HEK293 (cell line): ENCODE data around the gene RNF214.

Experiments
- CTCF ChIA-PET: fragments of 350-600 bp; formaldehyde crosslinking; extraction: SDS; loops from one replicate; lab custom pipeline; 2021; ENCODE audit warnings: antibody characterized with exemption; lab: Yijun Ruan, JAX
- POLR2A ChIA-PET: fragments of 300-600 bp; formaldehyde crosslinking; extraction: SDS; loops from one replicate; lab custom pipeline; 2020; ENCODE audit warnings: antibody characterized with exemption, inconsistent platforms; lab: Yijun Ruan, JAX
- H3K27ac ChIP-seq: fragments of 200-500 bp; sonication (Bioruptor generic); 2 replicates; pipeline ENCODE4 v1.5.1; 2014; ENCODE audit warnings: low read depth, low read length, control low read depth, inconsistent platforms; ENCODE audit errors: extremely low read depth
- H3K36me3 ChIP-seq, 2 experiments: fragments of 200-500 bp in 1 of 2; sonication (Bioruptor generic) in 1 of 2; 1 replicate in 1 of 2; 2 replicates in 1 of 2; pipeline ENCODE4 v1.5.1; 2014 to 2017; ENCODE audit warnings: inconsistent platforms in 2 of 2, low read length in 2 of 2; ENCODE audit not compliant: control insufficient read depth in 2 of 2, insufficient read depth in 1 of 2
- H3K4me1 ChIP-seq: fragments of 200-500 bp; sonication (Bioruptor generic); 2 replicates; pipeline ENCODE4 v1.5.1; 2014; ENCODE audit warnings: mild to moderate bottlenecking, low read length, inconsistent platforms; ENCODE audit not compliant: control insufficient read depth, insufficient read depth
- H3K4me3 ChIP-seq: 2 replicates; pipeline ENCODE4 v1.5.1; 2011; ENCODE audit warnings: low read depth, mild to moderate bottlenecking, control low read depth, low read length, moderate library complexity
- H3K9me3 ChIP-seq: fragments of 200-500 bp; sonication (Bioruptor generic); 2 replicates; pipeline ENCODE4 v1.5.1; 2014; ENCODE audit warnings: low read depth, low read length, inconsistent platforms; ENCODE audit not compliant: control insufficient read depth, insufficient read depth
- EGR2 ChIP-seq: fragments of 450-650 bp; formaldehyde crosslinking; IDR thresholded peaks from 2 replicates; pipeline ENCODE4 v1.5.1; 2016; ENCODE audit warnings: low read depth, missing biosample characterization, missing genetic modification characterization
- KLF8 ChIP-seq: fragments of 450-650 bp; formaldehyde crosslinking; IDR thresholded peaks from 2 replicates; pipeline ENCODE4 v1.5.1; 2016; ENCODE audit warnings: missing biosample characterization, missing genetic modification characterization
- RBAK ChIP-seq: fragments of 450-650 bp; formaldehyde crosslinking; IDR thresholded peaks from 2 replicates; pipeline ENCODE4 v1.5.1; 2016; ENCODE audit warnings: missing biosample characterization, missing genetic modification characterization
- YY1 ChIP-seq: fragments of 450-650 bp; formaldehyde crosslinking; IDR thresholded peaks from 2 replicates; pipeline ENCODE4 v1.5.1; 2018; ENCODE audit warnings: missing biosample characterization, missing genetic modification characterization
- ZBTB7A ChIP-seq: fragments of 450-650 bp; formaldehyde crosslinking; IDR thresholded peaks from 2 replicates; pipeline ENCODE4 v1.5.1; 2016; ENCODE audit warnings: low read depth, missing biosample characterization, missing genetic modification characterization
- ZFP3 ChIP-seq: fragments of 450-650 bp; formaldehyde crosslinking; IDR thresholded peaks from 2 replicates; pipeline ENCODE4 v1.5.1; 2016; ENCODE audit warnings: low read depth, missing biosample characterization, missing genetic modification characterization
- ZNF112 ChIP-seq: fragments of 450-650 bp; formaldehyde crosslinking; IDR thresholded peaks from 2 replicates; pipeline ENCODE4 v1.5.0; 2017; ENCODE audit warnings: missing biosample characterization, missing genetic modification characterization
- ZNF138 ChIP-seq: fragments of 450-650 bp; formaldehyde crosslinking; IDR thresholded peaks from 2 replicates; pipeline ENCODE4 v1.5.1; 2016; ENCODE audit warnings: missing biosample characterization, missing genetic modification characterization, borderline replicate concordance
- ZNF140 ChIP-seq: fragments of 450-650 bp; formaldehyde crosslinking; IDR thresholded peaks from 2 replicates; pipeline ENCODE4 v1.5.1; 2016; ENCODE audit warnings: missing biosample characterization, missing genetic modification characterization
- ZNF174 ChIP-seq: fragments of 450-650 bp; formaldehyde crosslinking; IDR thresholded peaks from 2 replicates; pipeline ENCODE4 v1.5.0; 2017; ENCODE audit warnings: missing biosample characterization, mild to moderate bottlenecking, missing genetic modification characterization
- ZNF211 ChIP-seq: fragments of 450-650 bp; formaldehyde crosslinking; IDR thresholded peaks from 2 replicates; pipeline ENCODE4 v1.5.1; 2016; ENCODE audit warnings: low read depth, missing biosample characterization, missing genetic modification characterization
- ZNF239 ChIP-seq: fragments of 450-650 bp; formaldehyde crosslinking; IDR thresholded peaks from 2 replicates; pipeline ENCODE4 v1.5.1; 2016; ENCODE audit warnings: missing biosample characterization, missing genetic modification characterization
- ZNF324 ChIP-seq: fragments of 450-650 bp; formaldehyde crosslinking; IDR thresholded peaks from 2 replicates; pipeline ENCODE4 v1.5.1; 2016; ENCODE audit warnings: missing biosample characterization, missing genetic modification characterization
- ZNF416 ChIP-seq: fragments of 450-650 bp; formaldehyde crosslinking; IDR thresholded peaks from 2 replicates; pipeline ENCODE4 v1.5.1; 2016; ENCODE audit warnings: missing biosample characterization, missing genetic modification characterization
- ZNF501 ChIP-seq: fragments of 450-650 bp; formaldehyde crosslinking; IDR thresholded peaks from 2 replicates; pipeline ENCODE4 v1.5.1; 2016; ENCODE audit warnings: missing biosample characterization, missing genetic modification characterization
- ZNF560 ChIP-seq: fragments of 450-650 bp; formaldehyde crosslinking; IDR thresholded peaks from 2 replicates; pipeline ENCODE4 v1.5.1; 2017; ENCODE audit warnings: missing biosample characterization, missing genetic modification characterization, borderline replicate concordance
- ZNF600 ChIP-seq: fragments of 450-650 bp; formaldehyde crosslinking; IDR thresholded peaks from 2 replicates; pipeline ENCODE4 v1.5.1; 2016; ENCODE audit warnings: missing biosample characterization, missing genetic modification characterization
- ZNF626 ChIP-seq: fragments of 450-650 bp; sonication (Bioruptor Pico); formaldehyde crosslinking; IDR thresholded peaks from 2 replicates; pipeline ENCODE4 v1.5.1; 2018; ENCODE audit warnings: missing biosample characterization, missing genetic modification characterization, inconsistent platforms
- ZNF658 ChIP-seq: fragments of 450-650 bp; formaldehyde crosslinking; IDR thresholded peaks from 2 replicates; pipeline ENCODE4; 2016; ENCODE audit warnings: missing biosample characterization, missing genetic modification characterization
- ZNF664 ChIP-seq: fragments of 450-650 bp; formaldehyde crosslinking; IDR thresholded peaks from 2 replicates; pipeline ENCODE4 v1.5.1; 2016; ENCODE audit warnings: missing biosample characterization, missing genetic modification characterization
- ZNF76 ChIP-seq: fragments of 450-650 bp; formaldehyde crosslinking; IDR thresholded peaks from 2 replicates; pipeline ENCODE4; 2016; ENCODE audit warnings: low read depth, missing biosample characterization, missing genetic modification characterization, borderline replicate concordance
- ZSCAN23 ChIP-seq: fragments of 450-650 bp; formaldehyde crosslinking; IDR thresholded peaks from 2 replicates; pipeline ENCODE4 v1.5.1; 2016; ENCODE audit warnings: missing biosample characterization, missing genetic modification characterization
- TF ChIP-seq, protein P1 (sequence below): fragments of 450-650 bp; formaldehyde crosslinking; IDR thresholded peaks from 2 replicates; pipeline ENCODE4 v1.5.1; 2016; ENCODE audit warnings: missing biosample characterization, missing genetic modification characterization

The RNF214 gene

DNA sequence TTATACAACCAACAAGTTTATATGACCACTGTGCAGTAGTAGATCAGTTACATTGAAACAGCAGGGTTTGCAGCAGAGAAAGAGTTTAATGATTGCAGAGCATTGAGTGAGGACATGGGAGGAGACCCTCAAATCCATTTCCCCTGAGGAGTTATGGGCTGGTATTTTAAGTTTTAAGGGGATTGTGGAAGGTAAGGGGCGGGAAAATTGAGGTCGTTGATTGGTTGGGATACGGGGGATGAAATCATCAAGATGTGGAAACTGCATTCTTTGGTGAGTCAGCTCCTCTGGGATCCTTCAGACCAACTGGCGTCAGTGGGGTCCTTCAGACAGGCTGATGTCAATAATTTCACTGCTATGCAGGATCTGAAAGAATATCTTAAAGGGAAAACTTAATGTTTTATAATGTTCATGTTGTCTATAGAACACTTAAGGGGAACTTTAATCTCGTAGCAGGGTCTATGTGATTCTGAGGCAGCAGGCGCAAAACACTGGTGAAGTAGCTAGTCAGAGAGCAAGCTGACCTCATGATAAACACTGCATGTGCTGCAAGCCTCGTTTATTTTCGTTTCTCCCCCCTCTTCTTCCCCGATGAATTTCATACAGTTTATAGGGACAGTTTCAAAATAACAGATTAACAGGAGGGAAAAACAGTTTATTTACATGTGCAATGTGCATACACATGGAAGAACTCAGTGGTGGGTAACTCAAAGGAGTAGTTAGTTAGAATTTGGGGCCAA, 41.2 kb downstream of the RNF214 start (continued):
- TF ChIP-seq ZNF324 (tag by site-specific recombination) = 0 out of 2 replicates have a peak, but pooled peaks have one; percentile 43
- no peak for TF ChIP-seq ZNF416 (tag by site-specific recombination)
- no peak for TF ChIP-seq ZFP3
- TF ChIP-seq, protein P1, sequence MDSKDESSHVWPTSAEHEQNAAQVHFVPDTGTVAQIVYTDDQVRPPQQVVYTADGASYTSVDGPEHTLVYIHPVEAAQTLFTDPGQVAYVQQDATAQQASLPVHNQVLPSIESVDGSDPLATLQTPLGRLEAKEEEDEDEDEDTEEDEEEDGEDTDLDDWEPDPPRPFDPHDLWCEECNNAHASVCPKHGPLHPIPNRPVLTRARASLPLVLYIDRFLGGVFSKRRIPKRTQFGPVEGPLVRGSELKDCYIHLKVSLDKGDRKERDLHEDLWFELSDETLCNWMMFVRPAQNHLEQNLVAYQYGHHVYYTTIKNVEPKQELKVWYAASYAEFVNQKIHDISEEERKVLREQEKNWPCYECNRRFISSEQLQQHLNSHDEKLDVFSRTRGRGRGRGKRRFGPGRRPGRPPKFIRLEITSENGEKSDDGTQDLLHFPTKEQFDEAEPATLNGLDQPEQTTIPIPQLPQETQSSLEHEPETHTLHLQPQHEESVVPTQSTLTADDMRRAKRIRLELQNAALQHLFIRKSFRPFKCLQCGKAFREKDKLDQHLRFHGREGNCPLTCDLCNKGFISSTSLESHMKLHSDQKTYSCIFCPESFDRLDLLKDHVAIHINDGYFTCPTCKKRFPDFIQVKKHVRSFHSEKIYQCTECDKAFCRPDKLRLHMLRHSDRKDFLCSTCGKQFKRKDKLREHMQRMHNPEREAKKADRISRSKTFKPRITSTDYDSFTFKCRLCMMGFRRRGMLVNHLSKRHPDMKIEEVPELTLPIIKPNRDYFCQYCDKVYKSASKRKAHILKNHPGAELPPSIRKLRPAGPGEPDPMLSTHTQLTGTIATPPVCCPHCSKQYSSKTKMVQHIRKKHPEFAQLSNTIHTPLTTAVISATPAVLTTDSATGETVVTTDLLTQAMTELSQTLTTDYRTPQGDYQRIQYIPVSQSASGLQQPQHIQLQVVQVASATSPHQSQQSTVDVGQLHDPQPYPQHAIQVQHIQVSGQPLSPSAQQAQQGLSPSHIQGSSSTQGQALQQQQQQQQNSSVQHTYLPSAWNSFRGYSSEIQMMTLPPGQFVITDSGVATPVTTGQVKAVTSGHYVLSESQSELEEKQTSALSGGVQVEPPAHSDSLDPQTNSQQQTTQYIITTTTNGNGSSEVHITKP (tag by site-specific recombination) = 0 out of 2 replicates have a peak, but pooled peaks have one; percentile 20

DNA sequence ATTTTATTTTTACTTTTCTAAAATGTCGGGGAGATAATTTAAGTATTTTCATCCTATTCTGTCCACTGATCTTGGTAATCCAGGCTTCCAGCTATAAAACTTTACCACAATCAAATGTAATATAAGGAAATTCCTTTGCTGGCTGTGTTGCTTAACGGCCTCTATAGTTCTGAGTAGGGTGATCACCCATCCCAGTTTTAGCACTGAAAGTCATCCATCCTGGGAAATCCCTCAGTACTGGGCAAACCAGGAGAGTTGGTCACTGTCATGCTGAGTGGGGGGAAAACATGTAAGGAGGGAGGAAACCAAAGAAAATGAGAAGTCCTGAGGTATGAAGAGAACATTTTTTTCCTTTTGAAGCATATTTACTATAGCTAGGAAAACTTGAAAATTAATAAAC, 45.9 kb downstream of the RNF214 start:
- H3K9me3 ChIP-seq = no peaks in the 10 kb centered on the region
- H3K36me3 ChIP-seq = peaks cover 0 to 35% of the 10 kb centered on the region in 2 experiments
- no peak overlapping the region for H3K4me3 ChIP-seq
- no peaks in the 10 kb centered on the region for H3K4me1 ChIP-seq
- H3K27ac ChIP-seq = no peak overlapping the region
- TF ChIP-seq ZNF664 (no peak), ZNF324 (tag by site-specific recombination) (no peak), ZNF112 (tag by site-specific recombination) (no peak), ZNF239 (tag by site-specific recombination) (no peak), YY1 (tag by site-specific recombination) (no peak), ZNF501 (tag by site-specific recombination) (no peak), ZBTB7A (no peak), ZNF560 (tag by site-specific recombination) (no peak), RBAK (tag by site-specific recombination) (no peak), ZNF138 (no peak), ZNF211 (no peak), ZNF174 (tag by site-specific recombination) (no peak), ZNF658 (tag by site-specific recombination) (no peak), KLF8 (tag by site-specific recombination) (no peak), ZNF626 (tag by site-specific recombination) (no peak), ZNF600 (tag by site-specific recombination) (no peak), ZNF76 (tag by site-specific recombination) (no peak), ZNF140 (tag by site-specific recombination) (no peak), EGR2 (tag by site-specific recombination) (no peak), ZSCAN23 (tag by site-specific recombination) (no peak)
- ChIA-PET POLR2A (no interaction called here), CTCF (interaction anchor here (0.7 to 1.4 kb wide), 2 partner anchors 11 to 51 kb away, joined by 3 read pairs; no protein-coding TSS in a partner anchor)
